Measurements from ENCODE around the gene CCBE1.
A peak's percentile ranks its signal among the peaks of the same experiment; 100 is the strongest.
"Not testable (repeated sequence)": the region's sequence is repeated elsewhere in the genome, so short reads cannot be mapped to it uniquely, and the experiment has no call there.

The CCBE1 gene

GRCh38 chr18:59725142-59725541, 27.9 kb upstream of the CCBE1 start:
- in situ Hi-C loops (cut with HindIII; ENCODE audit: low pct_unique_long_range_greater_than_20kb, low sequenced_read_pairs) = no loop called here
- no peak for DNase-seq (ENCODE audit: low read depth in 1 of 2, low spot score in 1 of 2)
- no peak for TF ChIP-seq JUND (IDR thresholded peaks at IDR 0.05; ENCODE audit: low read depth)

GRCh38 chr18:59724103-59724502, 26.9 kb upstream of the CCBE1 start:
- in situ Hi-C loops (cut with HindIII; ENCODE audit: low pct_unique_long_range_greater_than_20kb, low sequenced_read_pairs) = no loop called here
- no peak for DNase-seq (ENCODE audit: low read depth in 1 of 2, low spot score in 1 of 2)
- TF ChIP-seq JUND (IDR thresholded peaks at IDR 0.05; ENCODE audit: low read depth) = no peak

GRCh38 chr18:59721931-59722330, 24.7 kb upstream of the CCBE1 start:
- DNase-seq (ENCODE audit: low read depth in 1 of 2, low spot score in 1 of 2) = no peak
- in situ Hi-C loops (cut with HindIII; ENCODE audit: low pct_unique_long_range_greater_than_20kb, low sequenced_read_pairs) = no loop called here
- no peak for TF ChIP-seq JUND (IDR thresholded peaks at IDR 0.05; ENCODE audit: low read depth)

GRCh38 chr18:59721211-59721610, 24.0 kb upstream of the CCBE1 start:
- TF ChIP-seq JUND (IDR thresholded peaks at IDR 0.05; ENCODE audit: low read depth) = no peak

GRCh38 chr18:59719544-59720181, 22.4 kb upstream of the CCBE1 start:
- no peak for TF ChIP-seq JUND (IDR thresholded peaks at IDR 0.05; ENCODE audit: low read depth)
- no peak for DNase-seq (ENCODE audit: low read depth in 1 of 2, low spot score in 1 of 2)
- in situ Hi-C loops (cut with HindIII; ENCODE audit: low pct_unique_long_range_greater_than_20kb, low sequenced_read_pairs) = no loop called here

More at GRCh38 chr18:59721211-59721610, 24.0 kb upstream of the CCBE1 start:
- no peak for DNase-seq (ENCODE audit: low read depth in 1 of 2, low spot score in 1 of 2)
- in situ Hi-C loops (cut with HindIII; ENCODE audit: low pct_unique_long_range_greater_than_20kb, low sequenced_read_pairs) = no loop called here

- TF ChIP-seq JUND (IDR thresholded peaks at IDR 0.05; ENCODE audit: low read depth) = no peak
- in situ Hi-C loops (cut with HindIII; ENCODE audit: low pct_unique_long_range_greater_than_20kb, low sequenced_read_pairs) = no loop called here
Observed at GRCh38 chr18:59718464-59719157, 21.4 kb upstream of the CCBE1 start.

GRCh38 chr18:59718108-59718463, 20.9 kb upstream of the CCBE1 start:
- no peak for DNase-seq (ENCODE audit: low read depth in 1 of 2, low spot score in 1 of 2)
- no peak for TF ChIP-seq JUND (IDR thresholded peaks at IDR 0.05; ENCODE audit: low read depth)
- in situ Hi-C loops (cut with HindIII; ENCODE audit: low pct_unique_long_range_greater_than_20kb, low sequenced_read_pairs) = no loop called here

More at GRCh38 chr18:59718464-59719157, 21.4 kb upstream of the CCBE1 start:
- DNase-seq (ENCODE audit: low read depth in 1 of 2, low spot score in 1 of 2) = no peak

- DNase-seq (ENCODE audit: low read depth in 1 of 2, low spot score in 1 of 2) = no peak
- no peak for TF ChIP-seq JUND (IDR thresholded peaks at IDR 0.05; ENCODE audit: low read depth)
- in situ Hi-C loops (cut with HindIII; ENCODE audit: low pct_unique_long_range_greater_than_20kb, low sequenced_read_pairs) = no loop called here
Observed at GRCh38 chr18:59717291-59717690, 20.1 kb upstream of the CCBE1 start.

GRCh38 chr18:59715966-59716369, 18.7 kb upstream of the CCBE1 start:
- no peak for TF ChIP-seq JUND (IDR thresholded peaks at IDR 0.05; ENCODE audit: low read depth)
- in situ Hi-C loops (cut with HindIII; ENCODE audit: low pct_unique_long_range_greater_than_20kb, low sequenced_read_pairs) = no loop called here
- peak in 1 of 2 experiments; percentile 9 for DNase-seq (ENCODE audit: low read depth in 1 of 2, low spot score in 1 of 2)

GRCh38 chr18:59715445-59715844, 18.2 kb upstream of the CCBE1 start:
- TF ChIP-seq JUND (IDR thresholded peaks at IDR 0.05; ENCODE audit: low read depth) = no peak
- DNase-seq (ENCODE audit: low read depth in 1 of 2, low spot score in 1 of 2) = no peak
- in situ Hi-C loops (cut with HindIII; ENCODE audit: low pct_unique_long_range_greater_than_20kb, low sequenced_read_pairs) = no loop called here

- in situ Hi-C loops (cut with HindIII; ENCODE audit: low pct_unique_long_range_greater_than_20kb, low sequenced_read_pairs); DNase-seq (ENCODE audit: low read depth in 1 of 2, low spot score in 1 of 2): not testable (repeated sequence)
Observed at GRCh38 chr18:59714096-59714495, 16.9 kb upstream of the CCBE1 start.

GRCh38 chr18:59712311-59712710, 15.1 kb upstream of the CCBE1 start:
- in situ Hi-C loops (cut with HindIII; ENCODE audit: low pct_unique_long_range_greater_than_20kb, low sequenced_read_pairs) = no loop called here
- no peak for TF ChIP-seq JUND (IDR thresholded peaks at IDR 0.05; ENCODE audit: low read depth)
- no peak for DNase-seq (ENCODE audit: low read depth in 1 of 2, low spot score in 1 of 2)

- in situ Hi-C loops (cut with HindIII; ENCODE audit: low pct_unique_long_range_greater_than_20kb, low sequenced_read_pairs) = no loop called here
- TF ChIP-seq JUND (IDR thresholded peaks at IDR 0.05; ENCODE audit: low read depth) = no peak
- DNase-seq (ENCODE audit: low read depth in 1 of 2, low spot score in 1 of 2) = no peak
Observed at GRCh38 chr18:59708988-59709387, 11.8 kb upstream of the CCBE1 start.

GRCh38 chr18:59707306-59707705, 10.1 kb upstream of the CCBE1 start:
- in situ Hi-C loops (cut with HindIII; ENCODE audit: low pct_unique_long_range_greater_than_20kb, low sequenced_read_pairs) = no loop called here
- DNase-seq (ENCODE audit: low read depth in 1 of 2, low spot score in 1 of 2) = peak in 1 of 2 experiments; percentile 5

More at GRCh38 chr18:59707306-59707705, 10.1 kb upstream of the CCBE1 start:
- TF ChIP-seq JUND (IDR thresholded peaks at IDR 0.05; ENCODE audit: low read depth) = no peak

Measured in T47D (cell line).